Measurements from ENCODE around the gene OTUD4.
"Not testable (repeated sequence)": the region's sequence is repeated elsewhere in the genome, so short reads cannot be mapped to it uniquely, and the experiment has no call there.

OTUD4 gene

GRCh38 chr4:145178740-145179280 is 1.6 kb downstream of the OTUD4 start:
- no peak for DNase-seq (ENCODE audit: low read depth in 2 of 2)

GRCh38 chr4:145177906-145178538 is 2.4 kb downstream of the OTUD4 start:
- no peak for DNase-seq (ENCODE audit: low read depth in 2 of 2)

DNA sequence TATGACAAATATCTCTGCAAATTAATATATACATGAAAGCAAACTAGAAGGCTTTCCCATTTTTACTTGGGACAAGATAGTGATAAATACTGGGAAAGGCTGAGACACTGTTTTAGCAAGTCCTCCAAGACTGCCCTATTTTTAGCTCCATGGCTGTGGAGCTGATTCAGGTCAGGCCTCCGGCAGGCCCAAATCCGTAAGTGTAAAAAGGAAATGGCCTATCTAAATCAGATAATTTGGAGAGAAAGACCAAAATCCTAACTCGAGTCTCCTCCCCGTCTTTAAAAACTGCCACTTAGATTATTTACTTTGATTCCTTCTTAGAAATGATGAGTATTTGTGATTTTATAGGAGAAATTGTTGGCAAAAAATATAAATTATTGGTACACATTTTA is 2.9 kb downstream of the OTUD4 start:
- no peak for DNase-seq (ENCODE audit: low read depth in 2 of 2)

DNA sequence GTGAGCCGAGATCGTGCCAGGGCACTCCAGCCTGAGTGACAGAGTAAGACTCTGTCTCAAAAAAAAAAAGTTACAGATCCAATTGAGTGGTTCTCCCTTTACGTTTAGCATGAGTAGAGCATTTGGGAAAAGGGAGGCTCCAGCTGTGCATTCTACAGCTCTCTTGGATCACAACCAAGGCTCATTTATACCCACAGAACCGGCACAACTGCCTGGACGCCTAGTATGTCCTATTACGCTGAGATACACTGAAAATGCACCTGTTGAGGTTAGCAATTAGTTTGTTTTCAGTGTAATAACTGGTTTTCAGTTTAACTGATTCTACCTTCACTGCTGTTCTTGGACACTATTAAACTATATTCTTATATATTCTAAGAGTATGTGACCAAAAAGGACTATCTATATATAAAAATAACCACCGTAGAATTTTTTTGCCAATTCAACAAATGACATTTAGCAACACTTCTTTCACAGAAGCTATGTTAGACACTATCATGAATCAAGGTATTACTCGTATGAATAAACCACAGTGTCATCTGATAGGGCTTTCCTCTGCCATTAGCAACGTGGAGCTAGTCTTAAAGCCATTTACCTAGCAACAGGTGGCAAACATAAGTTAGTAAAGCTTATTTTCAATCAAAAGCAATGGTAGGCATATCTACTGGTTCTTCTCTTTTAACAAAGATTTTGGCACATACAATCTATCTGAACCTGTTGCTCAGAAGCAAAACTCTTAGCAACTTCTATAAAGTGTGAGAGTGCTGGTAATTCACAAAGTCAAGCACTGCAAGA is 3.6 kb downstream of the OTUD4 start:
- DNase-seq (ENCODE audit: low read depth in 2 of 2), result no peak

- DNase-seq (ENCODE audit: low read depth in 2 of 2), result no peak
These were observed 8.5 kb downstream of the OTUD4 start for GRCh38 chr4:145171911-145172310.

GRCh38 chr4:145170223-145170622 is 10.2 kb downstream of the OTUD4 start:
- no peak for DNase-seq (ENCODE audit: low read depth in 2 of 2)

- DNase-seq (ENCODE audit: low read depth in 2 of 2), result no peak
These were observed 11.7 kb downstream of the OTUD4 start for GRCh38 chr4:145168581-145169187.

GRCh38 chr4:145167887-145168286 is 12.5 kb downstream of the OTUD4 start:
- no peak for DNase-seq (ENCODE audit: low read depth in 2 of 2)

DNA sequence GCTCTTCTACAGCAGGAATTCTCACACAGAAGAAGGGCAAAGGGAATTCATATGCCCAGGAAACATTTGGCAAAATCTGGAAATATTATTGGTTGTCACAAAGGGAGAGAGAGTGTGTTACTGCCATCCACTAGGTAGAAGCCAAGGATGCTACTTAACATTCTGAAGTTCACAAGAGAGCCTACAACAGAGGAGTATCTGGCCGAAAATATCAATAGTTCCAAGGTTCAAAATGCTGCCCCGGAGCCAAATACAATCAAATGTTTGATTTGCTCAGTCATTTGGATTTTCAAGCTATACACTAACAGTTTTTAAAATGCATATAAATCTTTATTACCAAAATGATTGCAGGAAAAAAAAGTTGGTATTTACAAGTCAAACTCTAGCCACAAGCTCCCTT is 18.8 kb downstream of the OTUD4 start:
- no peak for DNase-seq (ENCODE audit: low read depth in 2 of 2)

DNA sequence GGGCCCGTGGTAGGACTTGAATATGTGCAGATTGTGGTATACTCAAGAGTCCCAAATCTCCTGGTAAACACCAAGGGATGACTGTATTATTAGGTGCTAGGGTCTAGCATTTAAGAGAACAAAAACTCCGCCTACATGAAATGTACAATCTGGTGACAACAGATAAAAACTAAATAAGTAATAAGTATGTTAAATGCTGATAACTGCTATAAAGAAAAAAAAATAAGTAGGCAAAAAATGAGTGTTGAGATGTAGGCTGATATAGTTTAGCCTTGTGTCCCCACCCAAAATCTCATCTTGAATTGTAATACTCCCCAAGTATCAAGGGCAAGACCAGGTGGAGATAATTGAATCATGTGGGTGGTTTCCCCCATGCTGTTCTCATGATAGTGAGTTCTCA is 23.4 kb downstream of the OTUD4 start:
- no peak for DNase-seq (ENCODE audit: low read depth in 2 of 2)

- no peak for DNase-seq (ENCODE audit: low read depth in 2 of 2)
These were observed 25.0 kb downstream of the OTUD4 start for GRCh38 chr4:145155268-145155870.

DNA sequence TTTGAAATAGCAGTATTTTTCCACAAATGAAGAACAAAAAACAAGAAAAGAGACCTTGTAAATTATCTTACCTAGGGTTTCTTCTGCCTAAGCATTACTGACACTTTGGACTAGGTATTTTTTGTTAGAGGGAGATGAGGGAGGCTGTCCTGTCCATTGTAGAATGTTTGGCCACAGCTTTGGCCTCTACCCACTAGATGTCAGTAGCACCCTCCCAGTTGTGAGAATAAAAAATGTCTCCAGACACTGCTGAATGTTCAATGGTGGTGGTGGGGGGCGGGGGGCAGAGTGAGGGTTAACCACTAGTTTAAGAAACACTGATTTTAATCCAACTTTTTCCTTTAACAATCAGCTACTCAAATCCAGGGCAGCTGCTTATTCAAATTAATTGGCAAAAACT is 25.8 kb downstream of the OTUD4 start:
- DNase-seq (ENCODE audit: low read depth in 2 of 2), result no peak

DNA sequence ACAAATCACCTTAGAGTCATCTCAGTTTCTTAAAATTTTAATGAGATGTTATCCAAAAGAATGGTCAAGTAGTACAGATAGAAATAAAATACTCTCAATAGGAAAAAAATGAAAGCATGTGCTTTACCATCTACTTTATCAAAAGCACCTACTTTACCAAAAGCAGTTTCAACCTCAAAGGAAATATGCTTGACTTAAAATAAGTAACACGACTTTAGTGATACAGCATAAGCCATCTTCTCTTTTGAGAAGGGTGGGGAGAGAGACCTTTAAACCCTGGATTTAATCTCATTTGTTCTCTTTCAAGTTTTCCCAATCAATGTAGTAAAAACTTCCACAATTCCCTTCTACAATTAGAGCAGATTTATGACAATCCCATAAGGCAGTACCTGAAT is 26.5 kb downstream of the OTUD4 start:
- DNase-seq (ENCODE audit: low read depth in 2 of 2), result no peak

- DNase-seq (ENCODE audit: low read depth in 2 of 2), result no peak
These were observed 27.0 kb downstream of the OTUD4 start for GRCh38 chr4:145153181-145153903.

DNA sequence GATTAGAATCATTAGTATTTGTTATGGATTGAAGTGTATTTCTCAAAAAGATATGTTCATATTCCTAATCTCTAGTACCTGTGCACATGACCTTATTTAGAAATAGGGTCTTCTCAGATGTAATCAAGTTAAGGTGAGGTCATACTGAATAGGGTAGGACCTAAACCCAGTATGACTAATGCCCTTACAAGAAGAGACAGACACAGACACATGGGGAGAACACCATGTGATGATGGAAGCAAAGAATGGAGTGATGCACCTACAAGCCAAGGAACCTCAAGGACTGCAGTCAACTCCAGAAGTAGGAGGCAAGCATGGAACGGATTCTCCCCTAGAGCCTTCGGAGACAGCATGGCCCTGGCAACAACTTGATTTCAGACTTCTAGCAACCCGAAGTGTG is 31.4 kb downstream of the OTUD4 start:
- DNase-seq (ENCODE audit: low read depth in 2 of 2), result no peak

DNA sequence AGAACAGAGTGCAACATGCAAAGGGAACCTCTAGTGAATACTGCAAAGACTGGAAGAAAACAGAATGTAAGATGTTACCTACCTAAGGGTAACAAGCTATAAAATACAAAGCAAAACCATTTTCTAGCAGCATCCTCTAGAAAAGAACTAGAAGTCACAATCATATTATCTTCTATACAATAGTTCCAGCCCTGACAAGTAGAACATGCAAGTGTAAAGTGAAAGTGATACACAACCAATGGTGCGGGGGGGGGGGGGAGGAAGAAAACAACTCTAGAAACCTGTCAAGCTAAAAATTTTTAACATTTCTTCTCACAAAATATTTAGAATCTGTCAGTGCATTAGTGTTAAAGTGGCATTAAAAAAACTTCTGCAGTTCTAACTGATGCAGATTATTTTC is 44.2 kb downstream of the OTUD4 start:
- not testable (repeated sequence) for DNase-seq (ENCODE audit: low read depth in 2 of 2)

DNA sequence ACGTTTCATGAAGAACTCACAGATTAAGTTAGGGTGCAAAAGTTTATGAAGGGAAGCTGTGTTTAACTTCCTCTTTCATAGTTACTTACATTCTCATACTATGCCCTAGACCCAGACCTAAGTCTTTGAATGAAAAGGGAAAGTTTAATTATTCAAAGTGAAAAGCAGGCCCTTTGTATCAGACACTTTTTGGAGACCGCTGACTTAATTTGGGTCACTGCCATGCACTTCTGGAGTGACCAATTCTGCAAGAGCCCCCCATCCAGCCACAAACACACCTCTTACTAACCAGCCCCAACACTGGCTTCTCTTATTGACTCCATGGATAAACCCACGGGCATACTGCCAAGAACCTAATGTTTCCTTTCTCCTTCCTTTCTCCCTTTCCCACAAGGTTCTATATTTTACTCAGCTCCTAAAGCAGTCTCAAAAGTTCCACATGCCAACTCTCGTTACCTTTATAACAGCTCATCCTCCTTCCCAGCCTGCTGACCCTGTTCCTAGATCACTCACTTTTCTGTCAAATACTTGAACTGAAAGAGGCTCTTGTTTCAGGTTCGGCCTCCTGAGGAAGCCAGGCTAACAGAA is 47.8 kb downstream of the OTUD4 start:
- no peak for DNase-seq (ENCODE audit: low read depth in 2 of 2)

- no peak for DNase-seq (ENCODE audit: low read depth in 2 of 2)
These were observed 48.5 kb downstream of the OTUD4 start for GRCh38 chr4:145131848-145132247.

DNA sequence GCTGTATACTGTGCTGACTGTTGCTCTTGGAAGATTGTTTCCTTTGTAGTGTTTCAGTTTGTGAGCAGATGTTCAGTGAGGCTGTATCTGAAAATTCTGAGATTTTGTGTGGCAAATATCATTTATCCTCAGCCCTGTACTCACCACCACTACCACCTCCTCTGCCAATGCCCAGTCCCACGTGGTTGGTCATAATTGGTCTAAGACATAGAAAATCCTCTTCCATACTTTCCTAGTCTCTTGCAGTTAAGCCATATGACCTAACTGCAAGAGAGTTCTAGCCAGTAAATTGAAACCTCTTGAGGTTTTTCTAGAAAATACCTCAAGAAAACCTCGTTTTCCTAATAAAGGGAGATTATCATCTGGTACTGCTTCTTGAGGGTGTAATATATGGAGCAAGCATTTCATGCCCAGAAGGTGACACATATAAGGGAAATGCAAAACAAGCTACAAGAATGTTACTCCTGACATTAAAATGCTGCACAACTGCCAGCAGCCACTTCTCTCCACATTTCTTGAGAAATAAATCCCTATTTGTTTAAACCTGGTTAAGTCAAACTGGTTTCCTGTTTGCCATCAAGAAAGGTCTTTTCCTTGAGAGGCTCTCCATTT is 49.5 kb downstream of the OTUD4 start:
- no peak for DNase-seq (ENCODE audit: low read depth in 2 of 2)

DNA sequence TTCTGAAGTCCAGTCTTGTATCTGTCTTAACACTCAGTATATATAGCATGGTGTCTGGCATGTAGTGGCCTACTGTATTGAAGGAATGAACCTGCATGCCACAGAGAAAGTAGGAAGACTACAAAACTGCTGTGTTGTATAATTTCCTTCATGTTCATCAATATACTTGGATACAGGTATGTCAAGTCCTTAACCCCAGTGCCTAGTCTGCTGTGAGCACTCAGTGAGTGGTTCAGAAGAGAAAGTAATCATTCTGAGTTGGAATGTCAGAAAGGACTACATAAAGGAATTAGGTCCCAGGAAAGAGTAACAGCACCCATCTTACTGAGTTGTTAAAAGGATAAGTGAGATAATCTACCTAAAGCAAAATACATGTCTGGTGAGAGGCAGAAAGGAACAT is 50.3 kb downstream of the OTUD4 start:
- no peak for DNase-seq (ENCODE audit: low read depth in 2 of 2)

- no peak for DNase-seq (ENCODE audit: low read depth in 2 of 2)
These were observed 55.0 kb downstream of the OTUD4 start for GRCh38 chr4:145125396-145125795.

Measured in activated CD4-positive, alpha-beta T cell treated with anti-CD3 and anti-CD28 coated beads for 24 hours (primary cell).